Panc1 (cell line): Measurements from ENCODE around the gene CYP4F2. TPM values are rescaled to one million over a fixed set of nuclear protein-coding genes. Genes with fewer than 3 reads are reported as not detected.

Experiments used
- ATAC-seq: fragments of 200-7000 bp; cut with Tn5 transposase; 2 replicates; pipeline ENCODE4 v1.9.1; 2020; ENCODE audit warnings: mild to moderate bottlenecking, moderate library complexity
- BruUV-seq: library from RNA; stranded (reverse); fragments of 400-500 nt; replicated peaks from 2 replicates; lab custom pipeline; 2021; lab: Mats Ljungman, UMichigan
- CTCF ChIA-PET: fragments of 300-600 bp; sonication (Branson Sonifier 250); formaldehyde crosslinking; loops from one replicate; lab custom pipeline; 2022; ENCODE audit warnings: antibody characterized with exemption; lab: Charles Lee
- POLR2A ChIA-PET: fragments of 300-600 bp; sonication (Branson Sonifier 250); formaldehyde crosslinking; loops from one replicate; lab custom pipeline; 2022; ENCODE audit warnings: antibody characterized with exemption; lab: Charles Lee
- DNase-seq: peaks from one replicate; pipeline ENCODE4 v3.0.0-alpha.2; 2010; ENCODE audit warnings: low read depth, low spot score
- H3K27ac ChIP-seq: 2 replicates; pipeline ENCODE4 v1.5.1; 2011; ENCODE audit warnings: mild to moderate bottlenecking, low read length, inconsistent platforms
- H3K27me3 ChIP-seq: fragments of 200-500 bp; sonication (Bioruptor generic); 2 replicates; pipeline ENCODE4 v1.6.0; 2014; ENCODE audit warnings: low read length, inconsistent platforms; ENCODE audit not compliant: control insufficient read depth, insufficient read depth
- H3K36me3 ChIP-seq: fragments of 200-500 bp; sonication (Bioruptor generic); 2 replicates; pipeline ENCODE4 v1.5.1; 2014; ENCODE audit warnings: inconsistent platforms, mild to moderate bottlenecking, low read length, moderate library complexity; ENCODE audit not compliant: control insufficient read depth, insufficient read depth
- H3K4me1 ChIP-seq: 2 replicates; pipeline ENCODE4 v1.5.1; 2011; ENCODE audit warnings: inconsistent platforms, mild to moderate bottlenecking, low read length, moderate library complexity; ENCODE audit not compliant: control insufficient read depth, insufficient read depth
- H3K4me3 ChIP-seq, 2 experiments: 2 replicates each; pipeline ENCODE4 v1.5.1; 2011 to 2012; ENCODE audit warnings: low read depth in 2 of 2, low read length in 2 of 2, mild to moderate bottlenecking in 2 of 2, inconsistent platforms in 1 of 2, moderate library complexity in 1 of 2
- H3K9me3 ChIP-seq: fragments of 200-500 bp; sonication (Bioruptor generic); 2 replicates; pipeline ENCODE4 v1.5.1; 2014; ENCODE audit warnings: low read depth, mild to moderate bottlenecking, inconsistent platforms, low read length, moderate library complexity; ENCODE audit not compliant: control insufficient read depth, insufficient read depth
- CTCF ChIP-seq: fragments of 450-650 bp; IDR thresholded peaks from 2 replicates; pipeline ENCODE4 v1.5.1; 2017; ENCODE audit warnings: mild to moderate bottlenecking
- POLR2AphosphoS5 ChIP-seq: IDR thresholded peaks from 2 replicates; pipeline ENCODE4 v1.6.1; 2012; ENCODE audit warnings: mild to moderate bottlenecking, low read depth, low read length, moderate library complexity
- SIN3A ChIP-seq: IDR thresholded peaks from 2 replicates; pipeline ENCODE4 v1.6.1; 2012; ENCODE audit warnings: low read depth, mild to moderate bottlenecking, low read length, moderate library complexity, borderline replicate concordance; ENCODE audit not compliant: insufficient read depth
- TCF7L2 ChIP-seq: IDR thresholded peaks from 2 replicates; pipeline ENCODE4 v1.6.1; 2011; ENCODE audit warnings: mild to moderate bottlenecking, low read depth, low read length, inconsistent platforms
- in situ Hi-C: cut with HindIII; loops from 2 replicates; pipeline ENCODE4 v1.10.0; 2016; ENCODE audit warnings: low sequenced_read_pairs, low pct_unique_long_range_greater_than_20kb
- intact Hi-C: fragments of 100-400 bp; cut with micrococcal nuclease; formaldehyde crosslinking; loops from one replicate; pipeline ENCODE4 v1.10.0; 2022; ENCODE audit not compliant: unreplicated experiment
- total RNA-seq: library from RNA; stranded (reverse); gene quantifications from one replicate; pipeline ENCODE4 v1.2.1, GENCODE V29; 2021; ENCODE audit not compliant: unreplicated experiment
- TF ChIP-seq, protein P1 (sequence below), 2 experiments: IDR thresholded peaks; 2 replicates each; pipeline ENCODE4 v1.6.1; 2011 to 2012; ENCODE audit warnings: low read depth in 2 of 2, control low read depth in 1 of 2, low read length in 1 of 2, mild to moderate bottlenecking in 1 of 2, moderate library complexity in 1 of 2; ENCODE audit not compliant: insufficient read depth in 1 of 2

The CYP4F2 gene
- total RNA-seq, 1 experiment from 2014 or later, result 0.21 TPM

DNA sequence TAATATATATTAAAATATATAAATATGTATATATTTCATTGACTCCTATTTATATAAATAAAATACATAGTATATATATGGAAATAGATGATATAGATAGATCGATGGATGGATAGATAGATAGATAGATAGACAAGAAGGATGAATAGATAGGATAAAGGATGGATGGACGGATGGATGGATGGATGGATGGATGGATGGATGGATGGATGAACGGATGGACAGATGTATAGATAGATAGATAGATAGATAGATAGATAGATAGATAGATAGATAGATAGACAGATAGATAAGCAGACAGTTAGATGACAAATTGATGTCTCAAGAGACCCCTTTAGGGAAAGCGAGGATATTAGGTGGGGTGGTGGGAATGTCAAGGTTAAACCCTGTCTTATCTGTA is 21.4 kb upstream of the CYP4F2 start:
- no peaks in the 10 kb centered on the region for H3K36me3 ChIP-seq
- ChIA-PET POLR2A (no interaction called here), CTCF (interaction anchor here (0.6 kb wide), 1 partner anchor 59 kb away, joined by 3 read pairs; no protein-coding TSS in a partner anchor)
- BruUV-seq, result no TSS peak
- H3K27me3 ChIP-seq, result no peaks in the 10 kb centered on the region; the same call in 1 of the 2 replicates
- TF ChIP-seq, protein P1, sequence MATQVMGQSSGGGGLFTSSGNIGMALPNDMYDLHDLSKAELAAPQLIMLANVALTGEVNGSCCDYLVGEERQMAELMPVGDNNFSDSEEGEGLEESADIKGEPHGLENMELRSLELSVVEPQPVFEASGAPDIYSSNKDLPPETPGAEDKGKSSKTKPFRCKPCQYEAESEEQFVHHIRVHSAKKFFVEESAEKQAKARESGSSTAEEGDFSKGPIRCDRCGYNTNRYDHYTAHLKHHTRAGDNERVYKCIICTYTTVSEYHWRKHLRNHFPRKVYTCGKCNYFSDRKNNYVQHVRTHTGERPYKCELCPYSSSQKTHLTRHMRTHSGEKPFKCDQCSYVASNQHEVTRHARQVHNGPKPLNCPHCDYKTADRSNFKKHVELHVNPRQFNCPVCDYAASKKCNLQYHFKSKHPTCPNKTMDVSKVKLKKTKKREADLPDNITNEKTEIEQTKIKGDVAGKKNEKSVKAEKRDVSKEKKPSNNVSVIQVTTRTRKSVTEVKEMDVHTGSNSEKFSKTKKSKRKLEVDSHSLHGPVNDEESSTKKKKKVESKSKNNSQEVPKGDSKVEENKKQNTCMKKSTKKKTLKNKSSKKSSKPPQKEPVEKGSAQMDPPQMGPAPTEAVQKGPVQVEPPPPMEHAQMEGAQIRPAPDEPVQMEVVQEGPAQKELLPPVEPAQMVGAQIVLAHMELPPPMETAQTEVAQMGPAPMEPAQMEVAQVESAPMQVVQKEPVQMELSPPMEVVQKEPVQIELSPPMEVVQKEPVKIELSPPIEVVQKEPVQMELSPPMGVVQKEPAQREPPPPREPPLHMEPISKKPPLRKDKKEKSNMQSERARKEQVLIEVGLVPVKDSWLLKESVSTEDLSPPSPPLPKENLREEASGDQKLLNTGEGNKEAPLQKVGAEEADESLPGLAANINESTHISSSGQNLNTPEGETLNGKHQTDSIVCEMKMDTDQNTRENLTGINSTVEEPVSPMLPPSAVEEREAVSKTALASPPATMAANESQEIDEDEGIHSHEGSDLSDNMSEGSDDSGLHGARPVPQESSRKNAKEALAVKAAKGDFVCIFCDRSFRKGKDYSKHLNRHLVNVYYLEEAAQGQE (IDR thresholded peaks at IDR 0.05; ENCODE audit: insufficient read depth in 1 of 2, low read depth in 2 of 2, low read length in 1 of 2), result no peak
- TF ChIP-seq POLR2AphosphoS5, result no peak
- TF ChIP-seq TCF7L2, result no peak
- no peak for TF ChIP-seq SIN3A
- TF ChIP-seq CTCF, result no peak
- in situ Hi-C loops (no loop called here), intact Hi-C loops (no loop called here)
- no peaks in the 10 kb centered on the region for H3K9me3 ChIP-seq
- H3K4me1 ChIP-seq, result no peaks in the 10 kb centered on the region
- H3K27ac ChIP-seq, result no peak overlapping the region
- DNase-seq, result no peak
- H3K4me3 ChIP-seq, result no peak overlapping the region
- ATAC-seq, result no peak

DNA sequence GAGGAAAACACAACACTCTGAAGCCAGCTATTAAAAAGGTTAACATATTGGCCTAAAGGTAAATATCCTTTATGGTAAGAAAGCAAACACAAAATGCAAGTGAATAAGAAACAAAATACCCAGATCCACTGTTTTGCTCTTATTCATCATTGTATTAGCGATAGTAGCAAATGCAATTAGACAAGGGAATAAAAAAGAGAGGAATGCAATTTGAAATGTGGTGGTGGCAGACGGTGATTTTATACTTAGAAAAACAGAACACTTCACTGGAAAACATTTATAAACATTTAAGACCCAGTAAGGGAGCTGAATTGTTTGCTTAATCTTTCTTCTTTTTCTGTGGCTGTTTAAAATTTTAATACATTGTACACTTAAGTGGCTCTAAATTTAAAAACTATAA is 17.2 kb upstream of the CYP4F2 start:
- no peak overlapping the region for H3K27ac ChIP-seq
- H3K4me3 ChIP-seq, result no peak overlapping the region
- TF ChIP-seq SIN3A, result no peak
- no peak for TF ChIP-seq CTCF
- TF ChIP-seq, protein P1 (IDR thresholded peaks at IDR 0.05; ENCODE audit: insufficient read depth in 1 of 2, low read depth in 2 of 2, low read length in 1 of 2), result no peak
- TF ChIP-seq POLR2AphosphoS5, result no peak
- no peak for TF ChIP-seq TCF7L2
- DNase-seq (no peak), ATAC-seq (no peak)
- ChIA-PET POLR2A (no interaction called here), CTCF (no interaction called here)
- in situ Hi-C loops (no loop called here), intact Hi-C loops (no loop called here)
- H3K27me3 ChIP-seq, result no peaks in the 10 kb centered on the region
- no peaks in the 10 kb centered on the region for H3K9me3 ChIP-seq
- no peaks in the 10 kb centered on the region for H3K4me1 ChIP-seq
- BruUV-seq, result no TSS peak
- H3K36me3 ChIP-seq, result no peaks in the 10 kb centered on the region
